Colon (tissue), 2 donors: Measurements from ENCODE around the gene LIMS2.

Source experiments
- FAIRE-seq: peaks from 2 replicates; lab custom pipeline; 2012; peaks lifted over from hg19 to GRCh38; lab: Jason Lieb, UNC
- donor health status: control.
- donor health status: control.

The LIMS2 gene

DNA sequence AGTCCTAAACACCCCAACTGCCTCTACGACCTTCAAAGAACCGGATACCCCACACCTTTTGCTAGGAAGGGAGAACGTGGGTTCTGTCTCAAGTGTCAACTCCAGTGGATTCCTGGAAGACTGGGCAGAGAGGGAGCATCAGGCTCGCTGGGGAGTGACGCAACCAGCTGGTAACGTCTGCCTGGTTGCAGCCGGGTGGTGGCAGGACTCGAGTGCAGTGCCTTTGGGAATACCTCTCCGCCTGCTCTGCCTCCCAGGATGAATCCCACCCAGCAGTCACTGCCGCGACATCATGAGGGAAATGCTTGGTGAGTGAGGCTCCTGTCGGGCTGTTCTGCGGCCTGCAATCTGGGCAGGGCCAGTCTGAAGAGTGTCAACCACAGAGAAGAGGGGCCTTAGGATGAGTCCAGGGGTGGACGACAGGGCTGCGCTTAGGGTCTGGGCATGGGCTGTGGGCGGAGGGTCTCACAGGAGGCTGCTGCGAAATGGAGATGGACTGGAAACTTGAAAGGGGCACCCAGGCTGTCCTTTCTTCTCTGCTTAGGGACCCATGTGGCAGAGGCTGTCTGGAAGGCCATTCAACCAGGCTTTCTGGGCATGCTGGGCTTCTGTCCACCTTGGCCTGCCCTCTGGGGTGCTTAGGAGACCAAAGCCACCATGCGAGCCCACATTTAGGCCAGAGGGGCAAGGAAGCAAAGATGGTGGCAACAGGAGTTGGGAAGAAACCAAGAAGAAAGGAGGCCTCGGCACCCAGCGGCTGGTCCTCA is 16.5 kb downstream of the LIMS2 start:
- no peak for FAIRE-seq

DNA sequence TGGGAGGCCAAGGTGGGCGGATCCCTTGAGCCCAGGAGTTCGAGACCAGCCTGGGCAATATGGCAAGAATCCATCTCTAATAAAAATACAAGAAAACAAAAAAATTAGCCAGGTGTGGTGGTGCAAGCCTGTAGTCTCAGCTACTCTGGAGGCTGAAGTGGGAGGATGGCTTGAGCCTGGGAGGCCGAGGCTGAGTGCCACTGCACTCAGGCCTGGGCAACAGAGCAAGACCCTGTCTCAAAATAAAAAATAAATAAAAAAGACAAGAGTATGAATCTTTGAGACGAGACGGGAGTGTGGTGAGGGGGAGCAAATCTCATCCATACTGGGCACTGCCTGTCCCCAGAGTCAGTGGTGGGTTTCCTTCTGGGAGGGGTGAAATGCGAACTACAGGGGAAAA is 17.2 kb downstream of the LIMS2 start:
- FAIRE-seq: no peak

DNA sequence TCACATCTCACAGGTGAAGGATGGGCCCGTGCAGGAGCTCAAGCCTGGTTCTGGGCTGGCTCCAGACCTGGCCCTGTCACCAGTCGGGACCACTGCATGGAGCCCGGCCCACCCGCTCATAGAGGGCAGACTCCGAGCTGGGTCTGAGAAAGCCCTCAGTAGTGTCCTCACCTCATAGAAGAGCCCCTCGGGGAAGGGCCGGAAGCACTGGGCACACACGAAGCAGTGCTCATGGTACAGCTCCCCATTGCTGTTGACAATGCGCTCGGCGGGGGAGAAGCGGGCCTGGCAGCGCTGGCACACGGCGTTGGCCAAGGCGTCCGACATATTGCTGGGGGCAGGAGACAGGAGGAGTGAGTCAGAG is 18.1 kb downstream of the LIMS2 start:
- FAIRE-seq: no peak

DNA sequence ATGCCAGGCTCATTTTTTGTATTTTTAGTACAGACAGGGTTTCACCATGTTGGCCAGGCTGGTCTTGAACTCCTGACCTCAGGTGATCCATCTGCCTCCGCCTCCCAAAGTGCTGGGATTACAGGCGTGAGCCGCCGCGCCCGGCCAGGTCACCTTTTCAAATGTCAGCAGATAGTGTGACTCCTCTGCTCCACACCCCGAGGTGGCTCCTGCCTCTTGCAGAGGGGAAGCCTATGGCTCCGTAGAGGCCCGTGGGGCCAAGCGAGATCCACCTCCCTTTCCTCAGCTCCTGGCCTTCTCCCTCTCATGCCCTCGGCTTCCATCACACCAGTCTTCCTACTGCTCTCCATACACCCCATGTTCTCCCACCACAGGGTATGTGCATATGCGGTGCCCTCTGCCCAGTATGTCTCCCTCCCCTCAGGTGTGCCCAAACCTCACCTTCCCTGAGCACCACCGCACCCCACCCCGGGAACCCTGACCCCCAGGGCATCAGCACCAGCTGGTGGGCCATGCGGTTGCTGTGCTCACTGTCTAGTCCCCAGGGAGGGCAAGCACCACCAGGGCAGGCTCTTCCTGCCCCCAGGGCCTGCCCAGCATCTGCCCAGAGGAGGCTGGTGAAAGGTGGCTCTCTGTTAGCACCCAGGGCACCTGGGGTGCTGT is 18.6 kb downstream of the LIMS2 start:
- no peak for FAIRE-seq

GRCh38 chr2:127655209-127656073 is 19.9 kb downstream of the LIMS2 start:
- FAIRE-seq: no peak

DNA sequence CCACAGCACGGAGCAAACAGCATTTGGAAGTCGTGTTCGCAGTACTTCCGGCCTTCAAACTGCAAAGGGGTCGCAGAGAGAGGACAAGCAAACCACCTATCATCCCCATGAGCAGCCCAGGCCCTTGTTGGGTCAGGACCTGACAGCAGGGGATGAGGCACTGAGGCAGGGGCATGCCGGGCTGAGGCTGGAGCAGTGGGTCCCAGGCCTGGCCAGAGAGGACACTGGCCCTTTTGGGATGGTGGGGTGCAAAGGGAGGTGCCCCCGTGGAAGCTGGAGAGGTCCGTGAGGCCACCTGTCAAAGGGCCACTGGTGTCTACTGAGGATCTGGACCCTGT is 20.5 kb downstream of the LIMS2 start:
- FAIRE-seq: no peak

DNA sequence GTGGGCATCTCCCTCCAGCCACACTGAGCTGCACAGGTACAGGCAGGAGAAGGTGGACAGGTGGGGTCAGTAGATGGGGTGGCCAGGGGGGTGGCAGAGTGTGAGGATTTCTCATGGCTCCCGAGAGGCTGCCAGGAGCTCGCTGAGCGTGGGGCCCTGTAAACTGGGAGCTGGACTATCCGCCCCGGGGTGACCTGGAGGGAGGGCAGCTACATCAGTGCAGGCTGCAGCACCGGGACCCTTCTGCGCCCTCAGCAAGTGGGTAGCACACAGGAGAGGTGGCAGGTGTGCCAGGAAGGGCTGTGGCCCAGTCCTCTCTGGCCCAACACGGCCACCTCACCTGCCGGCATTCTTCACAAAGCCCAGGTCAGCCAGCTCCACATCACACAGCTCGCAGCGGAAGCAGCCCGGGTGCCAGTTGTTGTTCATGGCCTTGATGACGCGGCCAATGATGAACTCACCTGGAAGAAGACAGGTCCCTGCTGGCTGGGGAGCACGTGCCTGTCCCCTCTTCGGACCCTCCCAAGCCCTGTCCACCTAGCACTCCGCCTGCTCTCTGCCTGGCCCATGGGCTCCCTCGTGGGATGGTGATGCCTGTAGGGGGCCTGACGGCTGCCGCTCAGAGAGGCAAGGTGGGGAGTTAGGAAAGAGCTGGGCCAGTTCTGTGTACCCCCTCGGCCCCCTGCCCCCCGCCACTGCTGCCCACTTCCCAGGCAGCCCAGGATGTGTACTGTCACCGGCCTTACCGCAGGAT is 21.1 kb downstream of the LIMS2 start:
- FAIRE-seq: no peak

GRCh38 chr2:127653421-127654083 is 21.8 kb downstream of the LIMS2 start:
- FAIRE-seq: no peak

- FAIRE-seq: no peak
Measured at GRCh38 chr2:127652786-127653357, 22.5 kb downstream of the LIMS2 start.

DNA sequence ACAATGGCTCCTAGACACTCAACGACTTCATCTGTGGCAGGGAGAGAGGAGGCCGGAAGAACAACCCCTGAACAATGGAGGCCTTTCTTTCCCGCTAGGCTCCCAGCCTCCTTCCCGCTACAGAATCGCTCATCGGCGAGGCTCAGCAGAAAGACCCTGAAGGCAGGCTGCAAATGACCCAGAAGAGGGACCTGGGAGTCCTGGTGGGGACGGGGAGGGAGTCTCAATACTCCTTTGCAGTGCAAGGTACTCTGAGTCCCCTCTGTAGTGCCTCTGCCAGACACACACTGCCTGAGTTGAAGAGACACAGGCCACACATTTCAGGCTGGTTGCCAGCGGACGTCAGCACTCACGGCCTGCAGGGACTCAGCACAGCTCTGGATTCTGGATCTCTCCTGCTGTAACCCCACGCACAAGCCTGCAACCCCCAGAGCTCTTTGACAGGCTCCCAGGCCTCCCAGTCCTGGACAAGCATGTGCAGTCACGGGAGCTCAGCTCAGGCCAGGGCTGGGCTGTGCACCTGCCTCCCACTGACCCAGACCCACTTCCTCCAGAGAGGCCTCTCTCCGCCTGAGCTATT is 23.3 kb downstream of the LIMS2 start:
- no peak for FAIRE-seq

DNA sequence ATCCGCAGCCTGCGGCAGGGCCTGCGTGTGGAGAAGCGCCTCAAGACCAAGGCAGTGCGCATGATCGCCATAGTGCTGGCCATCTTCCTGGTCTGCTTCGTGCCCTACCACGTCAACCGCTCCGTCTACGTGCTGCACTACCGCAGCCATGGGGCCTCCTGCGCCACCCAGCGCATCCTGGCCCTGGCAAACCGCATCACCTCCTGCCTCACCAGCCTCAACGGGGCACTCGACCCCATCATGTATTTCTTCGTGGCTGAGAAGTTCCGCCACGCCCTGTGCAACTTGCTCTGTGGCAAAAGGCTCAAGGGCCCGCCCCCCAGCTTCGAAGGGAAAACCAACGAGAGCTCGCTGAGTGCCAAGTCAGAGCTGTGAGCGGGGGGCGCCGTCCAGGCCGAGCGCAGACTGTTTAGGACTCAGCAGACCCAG is 23.9 kb downstream of the LIMS2 start:
- no peak for FAIRE-seq

DNA sequence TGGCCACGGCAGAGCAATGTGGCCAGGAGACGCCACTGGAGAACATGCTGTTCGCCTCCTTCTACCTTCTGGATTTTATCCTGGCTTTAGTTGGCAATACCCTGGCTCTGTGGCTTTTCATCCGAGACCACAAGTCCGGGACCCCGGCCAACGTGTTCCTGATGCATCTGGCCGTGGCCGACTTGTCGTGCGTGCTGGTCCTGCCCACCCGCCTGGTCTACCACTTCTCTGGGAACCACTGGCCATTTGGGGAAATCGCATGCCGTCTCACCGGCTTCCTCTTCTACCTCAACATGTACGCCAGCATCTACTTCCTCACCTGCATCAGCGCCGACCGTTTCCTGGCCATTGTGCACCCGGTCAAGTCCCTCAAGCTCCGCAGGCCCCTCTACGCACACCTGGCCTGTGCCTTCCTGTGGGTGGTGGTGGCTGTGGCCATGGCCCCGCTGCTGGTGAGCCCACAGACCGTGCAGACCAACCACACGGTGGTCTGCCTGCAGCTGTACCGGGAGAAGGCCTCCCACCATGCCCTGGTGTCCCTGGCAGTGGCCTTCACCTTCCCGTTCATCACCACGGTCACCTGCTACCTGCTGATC is 24.4 kb downstream of the LIMS2 start:
- no peak for FAIRE-seq

DNA sequence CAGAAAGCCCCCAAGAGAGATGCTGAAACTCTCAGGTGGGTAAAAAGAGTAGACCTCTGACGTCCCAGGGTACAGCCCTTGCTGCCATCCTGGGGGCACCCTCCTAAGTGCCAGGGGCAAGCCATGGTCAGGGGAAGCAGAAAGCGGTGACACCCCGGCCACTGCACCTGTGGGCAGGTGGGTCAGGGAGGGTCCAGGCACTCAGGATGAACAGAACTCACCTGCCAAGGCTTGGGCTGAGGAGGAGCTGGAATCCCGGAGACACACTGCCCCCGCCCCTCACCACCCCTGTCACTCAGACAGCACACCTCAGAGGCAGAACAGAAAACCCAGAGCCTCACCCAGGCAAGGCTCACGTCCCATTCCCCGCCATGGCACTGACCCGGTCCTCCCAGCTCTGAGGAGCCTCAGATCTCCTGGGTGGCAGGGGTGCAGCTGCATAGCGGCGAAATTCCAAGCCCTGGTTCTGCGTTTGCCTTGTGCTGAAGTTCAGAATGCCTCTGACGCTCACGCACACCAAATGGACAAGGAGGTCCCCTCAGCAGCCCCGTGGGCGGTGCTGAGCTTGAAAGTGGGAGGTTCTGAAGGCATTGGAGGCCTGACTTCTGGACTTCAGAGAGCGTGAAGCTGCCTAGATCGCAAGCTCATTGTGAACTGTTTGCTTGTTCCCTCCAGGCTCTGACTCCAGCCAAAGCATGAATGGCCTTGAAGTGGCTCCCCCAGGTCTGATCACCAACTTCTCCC is 25.1 kb downstream of the LIMS2 start:
- FAIRE-seq: no peak

- FAIRE-seq: no peak
Measured at GRCh38 chr2:127649684-127650040, 25.7 kb downstream of the LIMS2 start.

- FAIRE-seq: no peak
Measured at GRCh38 chr2:127649100-127649611, 26.2 kb downstream of the LIMS2 start.

GRCh38 chr2:127648321-127648720 is 27.0 kb downstream of the LIMS2 start:
- no peak for FAIRE-seq

GRCh38 chr2:127647242-127648190 is 27.8 kb downstream of the LIMS2 start:
- no peak for FAIRE-seq

- FAIRE-seq: no peak
Measured at GRCh38 chr2:127646487-127647241, 28.7 kb downstream of the LIMS2 start.
